ENCODE results near the gene CBFA2T3.

Gene CBFA2T3

DNA sequence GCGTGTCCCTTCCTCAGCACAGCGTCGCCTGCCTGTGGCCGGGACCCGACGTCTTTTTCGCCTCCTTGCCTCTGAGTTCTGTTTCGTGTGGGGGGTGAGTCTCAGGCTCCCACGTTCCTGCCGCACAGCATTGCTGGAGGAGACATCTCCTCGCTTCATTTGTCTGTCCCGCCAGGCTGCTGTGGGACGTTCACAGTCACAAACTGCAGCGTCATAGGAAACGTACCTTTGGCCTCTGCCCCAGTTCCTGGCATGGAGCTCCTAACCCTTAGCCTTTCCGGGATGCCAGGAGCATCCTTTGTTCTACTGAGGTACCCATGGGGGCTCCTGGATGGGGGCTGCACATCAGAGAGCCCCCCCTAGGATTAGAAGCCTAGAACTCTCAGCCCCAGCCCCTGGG is 18.2 kb upstream of the CBFA2T3 start:
- no peak for DNase-seq

DNA sequence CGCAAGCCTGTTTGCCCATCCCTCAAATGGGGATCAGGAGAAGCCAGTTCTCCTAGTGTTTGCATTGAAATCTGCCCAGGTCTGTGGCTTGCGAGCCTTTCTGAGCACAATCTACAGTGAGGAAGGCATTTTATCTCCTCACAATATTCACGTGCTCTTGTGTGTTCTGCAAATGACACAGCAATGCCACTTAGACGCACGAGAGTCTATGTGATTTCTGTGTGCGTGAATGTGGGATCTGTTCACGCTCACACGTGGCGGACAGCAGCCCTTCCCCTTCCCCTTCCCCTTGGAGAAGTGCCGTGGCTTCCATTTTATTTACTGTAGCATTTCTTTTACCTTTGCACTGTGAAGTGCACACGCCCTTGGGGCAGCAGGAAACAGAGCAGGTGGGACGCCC is 17.7 kb upstream of the CBFA2T3 start:
- no peak for DNase-seq

DNA sequence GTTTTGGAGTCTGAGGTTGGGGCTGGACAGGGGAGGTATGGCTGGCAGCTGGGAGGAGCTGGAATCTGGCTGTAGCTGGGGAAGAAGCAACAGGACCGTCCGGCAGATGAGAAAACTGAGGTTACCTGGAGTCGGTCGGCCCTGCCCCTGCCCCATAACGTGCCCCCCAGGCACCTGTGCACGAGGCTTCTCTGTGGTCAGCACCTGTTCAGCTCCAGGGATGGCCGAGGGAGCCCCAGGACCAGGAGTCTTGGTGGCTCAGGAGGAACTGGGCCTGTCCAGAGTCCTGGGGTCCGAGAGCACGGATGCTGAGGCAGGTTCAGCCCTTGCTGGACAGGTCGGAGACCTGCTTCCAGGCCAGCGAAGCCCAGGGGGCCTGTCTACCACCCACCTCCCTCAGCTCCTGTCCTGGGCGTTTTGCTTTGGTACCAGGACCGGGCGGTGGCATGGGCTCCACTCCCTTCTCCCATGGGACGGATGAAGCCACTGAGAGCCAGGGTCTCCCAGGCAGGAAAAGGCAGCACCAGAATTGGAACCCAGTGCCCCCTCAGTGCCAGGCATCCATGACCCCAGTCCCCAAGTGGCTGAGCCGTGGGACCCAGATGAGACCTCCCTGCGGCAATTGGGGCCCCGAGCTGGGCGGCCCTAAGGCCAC is 17.1 kb upstream of the CBFA2T3 start:
- DNase-seq, result no peak

DNA sequence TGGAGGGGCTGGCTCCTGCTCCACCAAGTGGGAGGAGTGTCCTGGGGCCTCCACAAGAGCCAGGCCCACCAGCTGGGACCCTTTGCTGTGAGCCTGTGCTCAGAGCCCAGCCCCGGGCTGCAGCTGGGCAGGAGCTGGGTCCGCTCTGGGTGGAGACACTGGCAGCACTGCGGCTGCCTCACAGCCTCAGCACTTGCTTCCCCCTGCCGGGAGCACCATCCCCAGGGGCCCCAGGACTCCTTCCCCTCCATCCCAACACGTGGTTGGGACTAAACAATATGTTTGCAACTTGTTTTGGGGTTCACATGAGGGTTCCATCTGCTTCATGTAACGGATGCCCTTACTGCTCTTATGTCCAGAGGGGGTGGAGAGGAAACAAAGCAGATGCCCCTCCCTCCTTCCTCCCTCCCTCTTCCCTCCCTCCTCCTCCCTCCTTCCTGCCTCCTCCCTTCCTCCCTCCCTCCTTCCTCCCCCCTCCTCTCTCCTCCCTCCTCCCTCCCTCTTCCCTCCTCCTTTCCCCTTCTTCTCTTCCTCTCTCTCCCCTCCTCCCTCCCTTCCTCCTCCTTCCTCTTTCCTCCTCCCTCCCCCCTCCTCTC is 16.3 kb upstream of the CBFA2T3 start:
- DNase-seq, result no peak

DNA sequence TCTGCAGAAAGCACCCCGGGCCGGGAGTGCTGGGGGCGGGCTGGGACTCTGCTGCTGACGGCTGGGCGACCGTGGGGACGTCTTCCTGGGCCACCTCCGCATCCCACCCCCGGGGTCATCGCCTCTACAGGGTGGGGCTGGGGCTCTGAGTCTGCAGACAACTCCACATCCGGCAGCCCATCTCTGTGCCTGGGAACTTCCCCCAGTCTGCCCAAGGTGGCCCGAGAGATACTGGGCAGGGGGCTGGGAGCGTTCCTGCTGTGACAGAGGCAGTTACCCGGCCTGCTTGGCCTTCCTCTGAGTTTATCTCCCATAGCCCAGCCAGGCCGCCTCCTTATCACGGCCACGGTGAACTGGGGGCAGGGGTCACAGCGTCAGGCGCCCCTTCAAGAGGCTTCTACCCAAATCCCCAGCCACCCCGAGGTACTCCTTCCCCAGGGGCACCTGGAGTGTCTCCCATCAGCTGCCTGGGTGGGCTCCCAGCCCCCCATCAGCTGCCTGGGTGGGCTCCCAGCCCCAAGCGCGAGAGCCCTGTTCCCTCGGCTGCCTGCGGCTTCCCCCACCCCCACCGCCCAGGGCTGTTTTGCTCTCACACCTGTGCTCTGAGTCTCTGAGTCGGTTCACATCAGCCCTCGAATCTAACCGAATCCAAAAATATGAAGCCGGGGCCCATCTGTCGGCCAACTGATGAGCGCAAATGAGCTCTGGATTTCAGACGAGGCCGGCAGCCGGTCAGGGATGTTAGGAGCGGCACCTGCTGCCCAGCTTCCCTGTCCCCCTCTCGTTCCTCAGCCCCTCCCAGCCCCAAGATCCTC is 15.6 kb upstream of the CBFA2T3 start:
- no peak for DNase-seq

DNA sequence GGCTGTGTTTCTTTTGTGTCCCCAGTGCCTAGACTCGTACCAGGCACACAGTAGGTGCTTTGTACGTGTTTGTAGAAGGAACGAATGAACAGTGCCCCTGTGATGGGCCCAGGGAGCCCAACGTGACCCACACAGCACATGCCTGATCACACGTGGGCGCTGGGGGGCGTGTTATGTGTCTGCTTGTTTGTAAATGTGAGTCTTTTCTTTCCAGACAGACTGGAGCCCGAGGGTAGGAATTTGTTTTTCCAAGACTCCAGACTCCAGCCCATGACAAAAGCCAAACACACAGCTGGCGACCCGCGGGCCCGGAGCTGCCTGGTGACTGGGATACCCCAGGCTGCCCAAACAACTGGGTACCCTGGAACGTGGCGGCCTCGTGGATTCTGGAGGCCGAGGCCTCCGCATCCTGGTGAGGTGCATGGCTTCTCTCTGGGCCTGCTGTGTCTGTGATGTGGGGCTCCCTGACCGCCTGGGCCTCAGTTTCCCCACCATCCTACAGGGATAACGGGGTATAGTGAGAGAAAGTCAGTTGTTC is 14.9 kb upstream of the CBFA2T3 start:
- DNase-seq, result no peak

DNA sequence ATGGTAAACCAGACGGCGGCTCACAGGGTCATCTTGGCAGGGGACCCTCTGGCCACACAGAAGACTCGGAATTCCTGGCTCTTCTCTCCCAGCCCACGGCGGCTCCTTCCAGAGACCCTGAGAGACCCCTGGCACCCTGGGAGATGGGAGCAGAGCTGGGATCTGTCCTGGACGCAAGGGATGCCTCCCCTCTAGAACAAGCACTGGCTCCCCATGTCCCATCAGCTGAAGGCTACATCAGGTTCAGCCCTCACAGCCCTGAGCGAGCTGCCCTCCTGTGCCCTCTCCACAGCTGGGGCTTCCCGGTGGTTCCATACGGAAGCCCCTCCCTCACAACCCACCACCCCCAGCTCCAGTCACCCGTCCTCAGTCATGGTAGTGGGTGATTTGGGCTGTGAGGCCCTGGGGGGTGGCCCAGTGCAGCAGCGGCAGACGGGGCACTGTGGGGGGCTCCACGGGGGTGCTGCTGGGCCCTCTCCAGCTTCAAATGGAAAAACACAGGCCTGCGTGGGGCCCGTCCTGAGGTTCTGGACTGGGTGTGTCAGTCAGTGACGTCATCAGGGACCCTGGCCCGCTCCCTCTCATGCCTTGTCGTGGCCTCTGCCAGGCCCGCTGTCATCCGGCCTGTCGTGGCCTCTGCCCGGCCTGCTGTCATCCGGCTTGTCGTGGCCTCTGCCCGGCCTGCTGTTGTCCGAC is 13.0 kb upstream of the CBFA2T3 start:
- no peak for DNase-seq

DNA sequence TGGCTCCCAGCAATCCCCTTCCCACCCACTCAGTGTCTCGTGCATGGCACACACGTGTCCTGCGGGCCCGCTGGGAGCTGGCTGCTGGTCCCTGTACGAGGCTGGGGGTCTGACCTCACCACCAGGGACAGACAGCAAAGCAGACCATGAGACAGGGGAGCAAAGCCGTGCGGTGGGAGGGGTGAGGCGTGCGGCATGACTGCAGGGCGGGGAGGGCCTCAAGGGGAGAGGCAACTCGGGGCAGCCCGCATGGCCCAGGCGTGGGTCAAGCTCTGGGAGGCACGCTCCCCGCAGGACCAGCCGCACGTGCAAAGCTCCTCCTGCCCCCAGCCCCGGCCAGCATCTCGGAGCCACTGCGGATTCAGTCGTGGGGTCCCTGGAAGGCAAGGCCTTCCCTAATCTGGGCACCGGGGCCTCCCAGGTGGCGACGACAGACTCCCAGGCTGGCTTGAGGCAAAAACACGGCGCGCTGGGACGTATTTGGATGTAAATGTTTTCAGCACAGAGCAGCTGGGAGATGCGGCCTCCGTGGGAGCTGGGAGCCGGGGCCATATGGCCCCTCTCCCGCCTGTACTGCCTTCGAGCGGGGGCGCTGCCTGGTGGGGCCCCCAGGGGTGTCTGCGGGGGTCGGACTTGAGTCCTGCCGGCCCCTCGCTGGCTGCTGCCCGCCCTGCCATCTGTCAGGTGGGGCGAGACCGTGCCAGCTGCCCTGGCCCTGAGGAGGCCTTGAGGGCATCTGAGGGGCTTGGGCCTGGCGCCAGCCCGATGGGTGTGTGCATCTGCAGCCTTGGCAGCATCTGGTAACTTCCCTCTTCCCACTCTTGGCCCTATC is 12.2 kb upstream of the CBFA2T3 start:
- DNase-seq, result no peak

DNA sequence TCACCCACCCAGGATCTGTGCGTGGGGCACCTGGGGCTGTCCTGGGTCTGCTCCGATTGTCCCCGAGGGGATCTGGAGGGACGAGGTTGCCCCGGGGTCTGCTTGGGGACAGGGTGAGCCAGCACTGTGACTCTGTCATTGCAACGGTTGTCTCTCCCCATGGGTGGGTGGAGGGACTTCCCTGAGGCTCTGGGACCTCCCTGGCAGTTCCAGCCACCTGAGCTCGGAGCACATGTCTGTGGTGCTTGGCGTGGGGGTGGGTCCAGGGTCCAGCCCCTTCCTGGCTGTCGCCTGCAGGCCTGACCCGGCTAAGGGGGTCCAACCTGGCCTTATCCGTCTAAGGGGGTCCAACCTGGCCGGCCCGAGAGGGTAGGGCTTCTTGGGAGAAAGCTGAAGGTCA is 8.5 kb upstream of the CBFA2T3 start:
- no peak for DNase-seq

DNA sequence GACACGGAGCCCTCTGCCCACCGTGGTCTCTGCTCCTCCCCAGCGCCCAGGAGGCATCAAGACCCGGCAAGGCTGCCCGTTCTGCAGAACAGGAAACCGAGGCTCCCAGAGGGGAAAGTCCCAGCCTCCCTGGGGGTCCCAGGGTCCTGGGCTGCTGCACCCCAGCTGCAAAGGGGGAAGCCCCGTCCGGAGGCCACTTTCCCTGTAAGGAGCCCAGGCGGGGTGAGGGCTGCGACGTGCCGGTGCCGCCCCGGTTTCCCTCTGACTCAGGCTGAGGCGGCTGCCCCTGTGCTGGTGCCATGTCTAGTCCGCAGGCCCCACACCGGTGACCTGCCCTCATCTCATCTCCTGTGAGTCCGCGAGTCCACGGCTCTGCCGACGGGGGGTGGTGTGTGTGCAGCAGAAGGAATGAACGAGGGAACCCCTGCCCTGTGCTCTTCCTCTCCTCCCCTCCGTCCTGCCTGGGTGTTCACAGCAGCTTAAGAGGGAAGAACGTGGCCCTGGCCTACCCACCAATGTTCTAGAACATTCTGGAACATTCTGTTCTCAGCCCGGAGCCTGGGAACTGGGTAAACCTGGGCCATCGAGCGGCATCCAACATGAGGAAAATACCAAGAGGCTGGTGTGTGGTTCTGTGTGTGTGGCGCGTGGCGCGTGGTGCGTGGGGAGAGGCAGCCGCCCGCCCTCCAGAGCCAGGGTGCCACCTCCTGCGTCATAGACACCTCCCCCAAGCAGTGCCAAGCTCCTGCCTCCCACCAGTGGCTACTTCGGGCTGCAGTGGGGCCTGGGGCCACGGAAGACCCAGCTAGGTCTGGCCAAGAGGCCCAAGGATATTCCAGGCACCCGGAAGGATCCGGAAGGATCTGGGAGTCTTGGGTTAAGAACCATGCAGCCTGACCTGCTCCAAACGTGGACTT is 7.0 kb upstream of the CBFA2T3 start:
- no peak for DNase-seq

DNA sequence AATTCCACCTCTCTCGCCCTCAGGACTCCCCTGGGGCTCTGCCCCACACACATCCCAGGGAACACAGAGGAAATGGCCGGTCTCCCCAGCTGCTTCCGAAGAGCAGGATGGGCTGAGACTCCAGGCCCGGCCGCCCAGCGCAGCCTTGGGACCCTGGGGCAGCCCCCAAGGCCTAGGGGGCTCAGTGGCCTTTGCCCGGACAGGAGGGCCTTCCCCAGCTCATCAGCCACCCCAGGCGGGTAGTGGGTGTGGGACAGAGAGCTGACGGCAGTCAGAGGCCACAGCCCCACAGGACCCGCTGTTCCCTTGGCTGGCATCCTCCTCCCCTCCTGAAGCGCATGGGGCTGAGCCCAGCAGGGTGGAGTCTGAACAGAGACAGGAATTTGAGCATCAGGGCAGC is 6.2 kb upstream of the CBFA2T3 start:
- DNase-seq, result no peak

DNA sequence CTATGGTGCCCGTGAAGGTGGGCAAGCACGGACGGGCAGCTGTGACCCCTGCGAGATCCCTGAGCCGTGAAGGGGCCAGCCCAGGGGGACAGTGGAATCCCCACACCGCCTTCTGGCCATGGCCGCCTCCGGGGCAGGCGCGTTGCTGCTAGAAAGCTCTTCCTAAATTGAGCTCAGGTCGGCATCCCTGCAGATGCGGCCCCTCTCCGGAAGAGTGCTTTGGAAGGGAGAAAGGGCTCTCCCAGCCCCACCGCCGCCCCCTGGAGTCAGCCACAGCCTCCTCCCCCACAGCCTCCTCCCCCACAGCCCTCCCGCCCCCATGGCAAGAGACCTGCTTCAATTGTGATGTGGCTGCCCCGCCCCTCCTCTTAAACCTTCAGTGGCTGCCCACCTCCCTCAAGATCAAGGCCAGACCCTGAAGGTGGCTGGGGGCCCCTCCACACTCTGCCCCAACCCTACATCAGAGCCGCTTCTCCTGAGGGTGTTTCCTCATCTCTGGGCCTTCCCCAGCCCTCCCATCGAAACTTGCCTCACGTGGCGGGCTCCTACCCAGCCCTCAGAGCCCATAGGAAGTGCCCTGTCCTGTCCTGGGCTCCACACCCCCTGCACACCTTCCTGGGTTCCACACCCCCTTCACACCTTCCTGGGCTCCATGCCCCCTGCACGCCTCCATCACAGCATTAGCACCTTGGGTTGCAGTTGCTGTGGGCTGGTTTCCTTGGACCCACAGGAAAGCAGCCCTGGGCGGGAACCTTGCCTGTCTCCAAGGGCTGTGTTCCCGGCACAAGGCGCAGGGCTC is 5.5 kb upstream of the CBFA2T3 start:
- no peak for DNase-seq

DNA sequence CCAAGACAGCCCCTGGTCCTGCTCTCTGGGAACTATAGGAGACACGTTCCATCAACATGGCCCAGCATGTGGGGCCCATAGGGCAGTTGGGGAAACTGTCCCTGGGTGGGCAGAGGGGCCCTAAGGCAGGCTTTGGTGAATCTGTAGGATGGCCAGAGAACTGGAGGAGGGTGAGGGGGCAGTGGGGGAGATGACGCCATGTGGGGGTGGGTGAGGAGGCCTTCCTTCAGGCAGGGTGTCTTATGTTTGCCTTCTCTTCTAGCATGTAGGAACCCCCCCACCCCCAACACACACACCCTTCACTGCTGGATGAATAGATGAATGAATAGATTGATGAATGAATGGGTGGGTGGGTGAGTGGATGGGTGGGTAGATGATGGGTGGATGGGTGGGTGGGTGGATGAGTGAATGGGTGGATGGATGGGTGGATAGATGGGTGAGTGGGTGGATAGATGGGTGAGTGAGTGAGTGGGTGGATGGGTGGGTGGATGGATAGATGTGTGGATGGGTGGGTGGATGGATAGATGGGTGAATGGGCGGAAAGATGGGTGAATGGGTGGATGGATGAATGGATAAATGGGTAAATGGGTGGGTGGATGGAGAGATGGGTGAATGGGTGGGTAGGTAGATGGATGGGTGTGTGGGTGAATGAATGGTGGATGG is 2.5 kb upstream of the CBFA2T3 start:
- no peak for DNase-seq

DNA sequence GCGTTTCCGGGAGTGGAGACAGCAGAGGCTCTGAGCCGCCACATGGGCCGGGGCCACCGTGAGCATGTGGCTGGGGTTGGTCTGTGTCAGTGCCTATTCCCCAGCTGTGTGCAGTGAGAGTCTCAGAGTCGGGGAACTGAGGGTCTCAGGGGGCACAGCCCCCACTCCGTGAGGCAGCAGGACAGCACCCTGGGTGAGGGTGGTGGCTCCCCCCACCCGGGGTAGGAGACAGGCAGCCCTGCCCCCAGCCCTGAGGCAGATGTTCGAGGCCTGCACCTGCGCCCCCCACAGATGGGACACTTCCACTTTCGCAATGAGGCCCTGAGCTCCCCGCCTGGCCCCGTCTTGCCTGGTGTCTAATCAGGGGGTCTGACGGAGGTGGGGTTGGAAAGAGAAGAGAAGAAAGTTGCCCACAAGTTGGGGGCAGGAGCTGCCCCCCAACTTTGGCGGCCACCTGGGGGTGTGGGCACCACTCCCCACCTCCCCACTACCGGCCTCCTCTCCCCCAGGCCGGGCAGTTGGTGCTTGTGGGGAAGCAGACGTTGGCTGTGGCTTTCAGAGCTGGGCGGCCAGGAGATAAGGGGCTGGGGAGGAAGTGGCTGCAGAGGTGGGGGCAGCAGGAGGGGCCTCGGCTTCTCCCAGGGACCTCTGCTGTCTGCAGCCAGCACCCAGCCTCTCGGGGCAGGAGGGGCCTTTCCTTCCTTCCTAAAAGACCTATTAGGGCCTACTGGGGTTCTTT is 1.8 kb upstream of the CBFA2T3 start:
- DNase-seq, result no peak

DNA sequence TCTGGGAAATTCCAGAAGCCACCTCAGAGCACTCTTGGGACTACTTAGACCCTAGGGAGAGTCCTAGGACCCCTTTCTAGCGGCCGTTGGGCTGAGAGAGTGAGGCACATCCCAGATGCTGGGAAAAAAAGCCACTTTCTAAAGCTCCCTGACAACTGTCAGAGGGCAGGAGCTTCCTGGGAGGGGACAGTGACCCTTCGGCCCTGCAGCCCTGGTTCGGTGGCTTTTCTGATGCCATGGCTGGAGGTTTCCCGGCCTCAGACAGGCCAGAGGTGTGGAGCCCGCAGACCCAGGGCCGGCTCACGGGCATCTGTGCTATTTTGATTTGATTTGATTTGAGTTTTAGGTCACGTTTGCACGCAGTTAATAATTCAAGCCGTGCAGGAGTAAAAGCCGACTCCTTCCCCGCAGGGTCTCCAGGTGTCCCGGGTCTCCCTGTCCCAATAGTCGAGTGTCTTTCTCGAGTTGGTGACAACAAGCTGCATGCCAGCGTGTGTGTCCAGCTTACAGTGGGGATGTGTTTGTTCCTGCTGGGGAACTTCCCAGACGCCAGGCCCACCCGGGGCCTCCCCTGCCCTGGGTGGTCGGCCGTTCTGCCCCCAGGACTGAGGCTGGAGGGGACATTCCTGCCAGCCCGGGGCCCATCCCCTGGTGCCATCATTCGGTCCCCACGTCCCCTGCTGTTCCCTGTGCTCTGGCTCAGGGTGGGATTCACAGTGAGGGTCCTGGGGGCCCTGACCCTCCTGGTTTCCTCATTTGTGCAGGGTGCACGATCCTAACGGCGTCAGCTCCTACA is 1.0 kb upstream of the CBFA2T3 start:
- DNase-seq, result no peak

DNA sequence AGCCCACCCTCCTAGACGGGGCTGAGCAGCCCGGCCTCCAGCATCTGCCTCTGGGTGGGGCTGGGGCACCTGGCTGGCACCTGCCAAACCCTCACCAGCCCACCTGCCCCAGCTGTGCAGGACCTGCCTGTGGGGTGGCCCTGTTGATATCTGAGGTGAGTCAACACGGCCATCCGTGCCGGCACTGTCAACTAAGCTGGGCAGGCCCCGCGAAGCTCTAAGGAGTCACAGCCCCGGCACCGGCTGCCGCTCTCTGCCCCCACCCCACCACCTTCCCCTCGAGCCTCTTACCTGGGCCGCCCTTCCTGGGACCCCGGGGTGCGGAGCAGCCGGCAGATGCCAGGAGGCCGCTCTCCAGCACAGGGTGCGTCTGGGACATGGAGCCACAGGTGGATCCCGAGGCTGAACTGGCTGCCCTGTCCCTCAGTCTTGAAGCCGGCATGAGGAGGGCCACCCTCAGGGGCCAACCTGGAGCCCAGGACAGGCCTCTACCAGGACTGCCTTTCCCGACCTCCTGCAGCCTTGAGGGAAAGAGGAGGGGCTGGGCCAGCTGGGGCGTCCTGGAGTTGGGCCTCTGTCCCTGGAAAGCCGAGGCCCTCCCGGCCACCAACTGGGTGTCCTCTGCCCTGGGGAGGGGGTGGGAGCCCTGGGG is 515 bp downstream of the CBFA2T3 start:
- peak; percentile 16 for DNase-seq

DNA sequence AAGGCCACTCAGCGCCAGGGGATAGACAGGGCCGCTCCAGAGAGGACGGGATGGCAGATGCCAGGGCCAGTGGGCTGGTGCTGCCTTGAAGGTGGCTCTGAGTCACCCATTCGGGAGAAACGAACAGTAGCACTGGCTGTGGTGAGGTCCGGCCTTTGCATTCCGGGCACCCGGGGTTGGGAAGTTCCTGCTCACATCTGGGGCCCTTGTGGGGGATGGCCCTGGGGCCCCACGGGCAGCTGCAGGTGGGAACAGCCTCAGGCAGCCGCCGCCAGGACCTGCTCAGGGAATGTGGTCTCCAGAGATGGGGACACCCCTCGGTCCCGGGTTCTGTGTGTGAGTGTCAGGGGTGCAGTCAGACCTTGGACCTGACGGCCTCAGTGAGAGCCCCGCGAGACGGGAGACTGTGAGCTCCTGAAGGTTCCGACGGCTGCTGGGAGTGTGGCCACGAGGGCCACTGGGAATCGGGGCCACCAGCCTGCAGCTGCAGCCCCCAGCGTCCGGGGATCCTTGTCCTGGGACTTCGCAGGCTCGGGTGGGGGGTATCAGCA is 1.4 kb downstream of the CBFA2T3 start:
- no peak for DNase-seq

DNA sequence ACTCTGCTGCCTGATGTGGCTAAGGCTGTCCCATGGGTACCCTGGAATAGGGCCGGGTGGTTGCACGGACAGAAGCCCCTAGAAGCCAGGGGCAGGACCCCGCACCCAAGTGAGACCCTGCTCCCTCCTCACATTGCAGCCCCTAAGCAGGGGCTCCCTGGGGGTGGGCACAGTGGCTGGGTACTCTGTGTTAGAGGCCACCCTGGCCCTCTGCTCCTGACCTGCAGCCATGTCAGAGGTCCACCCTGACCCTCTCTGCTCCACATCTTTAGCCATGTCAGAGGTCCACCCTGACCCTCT is 2.1 kb downstream of the CBFA2T3 start:
- no peak for DNase-seq

All from DMS53 (cell line).